ENCODE results near the gene RANBP9.

- TF ChIP-seq EZH2 (IDR thresholded peaks at IDR 0.05; ENCODE audit: low read depth) (no peak), CTCF (conservative IDR thresholded peaks at IDR 0.05) (no peak)
These were observed 73.6 kb downstream of the RANBP9 start for GRCh38 chr6:13638014-13638413.
